Muscle of back (tissue), 11 donors: Measurements from ENCODE around the gene ACOT11. TPM values are rescaled to one million over a fixed set of nuclear protein-coding genes. Genes with fewer than 3 reads are reported as not detected.
"Not testable (repeated sequence)": the region's sequence is repeated elsewhere in the genome, so short reads cannot be mapped to it uniquely, and the experiment has no call there.

ENCODE experiments used
- DNase-seq, 3 donors: peaks; one replicate each; pipeline versions ENCODE4 v3.0.0 to v3.0.0-alpha.2; 2013
- polyA plus RNA-seq, 10 donors: library from polyadenylated mRNA; unstranded; fragments of 120-200 nt; gene quantifications; one replicate each; pipeline ENCODE4 v1.2.1, GENCODE V29; 2013; ENCODE audit not compliant: insufficient read length in 10 of 10

Gene ACOT11
- polyA plus RNA-seq, 10 donors, result 2.6 to 10.0 (median 5.3) TPM

DNA sequence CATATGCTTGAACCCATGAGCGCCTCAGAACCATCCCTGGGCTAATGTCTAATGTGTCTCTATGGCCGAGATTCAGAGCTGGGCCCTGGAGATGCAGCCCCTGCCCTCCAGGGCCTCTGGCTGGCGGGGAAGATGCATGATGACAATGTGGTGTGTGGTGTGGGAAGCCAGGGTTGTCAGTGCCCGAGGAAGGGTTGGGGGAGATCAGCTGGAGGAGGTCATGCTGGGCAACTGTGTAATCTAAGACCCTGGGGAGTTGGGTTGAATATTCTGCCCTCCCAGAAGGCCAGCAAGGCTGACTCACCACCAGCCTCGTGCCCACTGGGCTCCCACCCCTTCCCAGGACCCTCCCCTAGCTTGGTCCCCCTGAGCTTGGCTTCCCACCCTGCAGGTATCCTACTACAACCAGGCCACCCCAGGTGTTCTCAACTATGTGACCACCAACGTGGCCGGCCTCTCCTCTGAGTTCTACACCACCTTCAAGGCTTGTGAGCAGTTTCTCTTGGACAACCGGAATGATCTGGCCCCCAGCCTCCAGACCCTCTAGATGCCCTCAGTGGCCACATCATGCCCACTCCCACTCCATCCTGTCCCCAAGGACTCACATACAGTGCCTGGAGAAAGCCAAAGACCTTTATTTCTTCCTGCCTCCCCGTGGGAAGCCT is 60.7 kb downstream of the ACOT11 start:
- no peak for DNase-seq

DNA sequence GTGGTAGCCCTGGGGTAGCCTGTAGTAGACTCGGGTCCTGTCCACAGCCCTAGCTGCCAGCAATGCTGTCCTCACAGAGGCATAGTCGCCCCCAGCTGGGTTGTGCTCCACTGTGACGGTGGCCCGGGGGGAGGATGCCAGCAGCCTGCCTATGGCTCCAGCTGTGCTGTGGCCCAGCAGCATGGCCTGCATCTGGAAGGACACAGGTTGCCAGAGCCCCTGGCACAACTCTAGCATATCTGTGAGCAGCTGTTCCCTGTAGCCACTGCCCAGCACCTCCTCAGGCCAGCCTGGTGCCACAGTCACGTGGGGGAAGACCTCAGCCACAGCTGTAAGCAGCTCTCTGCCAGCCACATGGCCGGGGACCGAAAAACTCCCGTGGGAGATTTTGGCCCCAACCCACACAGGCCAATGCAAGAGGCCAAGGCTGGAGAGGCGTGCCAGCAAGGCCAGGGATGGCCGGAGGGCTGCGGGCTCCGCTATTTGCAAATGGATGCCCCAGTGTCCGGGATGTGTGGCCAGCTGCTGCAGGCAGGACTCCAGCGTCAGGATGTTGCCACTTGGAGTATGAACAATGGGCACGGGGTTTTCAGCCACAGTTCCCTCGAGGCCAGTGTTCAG is 61.4 kb downstream of the ACOT11 start:
- peak; percentile 39 to 68 (median 39) for DNase-seq

DNA sequence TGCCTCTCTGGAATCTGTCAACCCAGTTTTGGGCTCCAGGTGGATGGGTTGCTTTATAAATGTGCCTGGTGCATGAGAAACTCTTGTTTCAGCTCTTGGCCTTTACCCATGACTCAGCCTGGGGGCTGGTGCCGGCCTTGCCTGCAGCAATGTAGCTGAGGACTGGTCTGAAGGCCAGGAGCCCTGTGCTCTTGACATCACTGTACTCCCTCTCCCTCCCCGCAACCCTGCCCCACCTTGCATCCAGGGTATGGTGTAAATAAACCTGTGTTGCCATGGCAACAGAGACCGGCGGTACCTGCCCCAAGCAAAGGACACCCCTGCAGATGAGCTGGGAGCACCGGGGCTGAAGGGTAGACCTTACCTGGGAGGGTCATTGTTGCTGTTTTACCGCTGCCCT is 62.0 kb downstream of the ACOT11 start:
- DNase-seq, result no peak

DNA sequence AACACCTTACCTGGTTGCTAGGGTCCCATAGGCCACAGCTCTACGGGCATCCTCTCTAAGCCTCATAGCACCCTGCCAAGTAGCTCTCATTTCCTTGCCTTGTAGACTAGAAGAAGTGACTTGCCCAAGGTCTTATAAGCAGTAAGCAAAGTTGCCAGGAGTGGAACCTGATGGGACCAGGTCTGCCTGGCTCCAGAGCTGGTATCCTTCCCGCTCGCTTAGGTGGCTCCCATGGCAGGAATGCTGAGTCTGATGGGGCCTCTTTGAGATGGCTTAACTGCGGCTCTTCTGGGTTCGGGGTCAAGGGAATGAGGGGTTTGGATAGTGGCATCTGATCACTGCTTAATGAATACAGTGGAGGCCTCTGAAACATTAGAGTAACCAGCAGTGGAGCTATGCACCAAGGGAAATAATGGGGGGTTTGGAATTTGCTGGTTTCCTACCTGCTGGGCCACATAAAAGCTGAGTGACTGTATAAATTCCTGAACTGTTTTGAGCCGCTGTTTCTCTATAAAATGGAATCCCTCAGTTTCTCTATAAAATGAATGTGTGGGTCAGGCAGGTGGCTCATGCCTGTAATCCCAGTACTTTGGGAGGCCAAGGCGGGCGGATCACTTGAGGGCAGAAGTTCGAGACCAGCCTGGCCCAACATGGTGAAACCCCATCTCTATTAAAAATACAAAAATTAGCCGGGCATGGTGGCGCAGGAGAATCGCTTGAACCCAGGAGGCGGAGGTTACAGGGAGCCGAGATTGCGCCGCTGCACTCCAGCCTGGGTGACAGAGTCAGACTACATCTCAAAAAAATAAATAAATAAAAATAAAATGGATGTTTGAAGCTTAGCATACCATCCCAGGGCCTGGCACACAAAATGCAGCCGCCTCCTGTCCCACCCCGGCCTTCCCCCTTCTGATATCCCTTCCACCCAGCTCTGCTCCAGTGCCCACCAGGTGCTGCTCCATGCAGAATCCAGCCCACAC is 62.9 kb downstream of the ACOT11 start:
- DNase-seq, result no peak

DNA sequence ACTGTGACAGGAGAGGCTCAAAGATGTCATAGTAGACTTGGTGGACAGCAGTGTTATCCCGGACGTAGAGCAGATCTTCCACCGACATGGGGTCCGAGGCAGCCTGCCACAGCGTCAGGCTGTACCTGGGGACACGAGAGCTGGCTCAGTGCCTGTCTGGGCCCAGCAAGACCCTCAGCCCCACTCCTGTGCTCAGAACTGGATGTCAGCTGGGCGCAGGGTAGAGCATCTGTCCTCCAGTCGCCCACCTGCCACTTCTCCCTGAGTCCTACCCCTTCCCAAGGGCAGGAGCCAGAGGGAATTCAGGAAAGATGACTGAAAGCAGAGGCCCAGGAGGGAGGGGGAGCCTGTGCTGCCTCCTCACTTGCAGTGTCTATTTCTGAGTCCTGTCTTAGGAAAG is 63.6 kb downstream of the ACOT11 start:
- no peak for DNase-seq

DNA sequence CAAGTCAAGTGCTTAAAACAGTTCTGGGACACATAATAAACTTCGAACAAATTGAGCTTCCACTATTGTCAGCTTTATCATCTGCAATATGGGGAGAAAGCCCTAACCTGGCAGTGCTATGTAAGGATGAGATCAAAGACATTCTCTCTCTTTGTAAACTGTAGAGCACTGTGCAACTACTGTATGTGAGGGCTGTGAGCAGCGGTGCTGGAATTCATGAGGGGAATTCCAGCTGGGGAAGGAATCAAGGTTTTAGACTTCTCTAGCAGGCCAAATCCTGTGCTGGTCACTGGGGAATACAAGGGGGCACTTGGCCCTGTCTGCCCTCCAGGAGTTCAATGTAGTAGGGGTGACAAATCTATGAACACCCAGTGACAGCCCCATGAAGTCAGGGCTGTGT is 66.0 kb downstream of the ACOT11 start:
- no peak for DNase-seq

DNA sequence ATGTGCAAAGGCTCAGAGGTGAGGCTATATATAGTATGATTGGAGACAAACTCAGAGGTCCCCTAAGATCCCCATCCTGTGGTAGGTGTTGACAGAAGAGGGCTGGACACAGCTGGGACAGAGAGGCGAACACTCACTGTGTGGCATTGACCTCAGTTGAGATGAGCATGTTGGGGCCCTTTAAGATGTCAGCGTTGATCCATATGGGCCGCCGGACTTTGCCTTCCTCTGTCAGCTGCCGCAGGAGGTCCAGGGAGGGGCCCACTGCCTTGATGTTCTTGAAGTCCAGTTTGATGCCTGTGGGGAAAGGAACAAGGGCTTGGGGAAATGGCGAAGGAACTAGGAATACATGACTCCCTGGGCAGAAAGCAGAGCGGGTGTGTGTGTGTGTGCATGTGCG is 66.5 kb downstream of the ACOT11 start:
- DNase-seq, result no peak

DNA sequence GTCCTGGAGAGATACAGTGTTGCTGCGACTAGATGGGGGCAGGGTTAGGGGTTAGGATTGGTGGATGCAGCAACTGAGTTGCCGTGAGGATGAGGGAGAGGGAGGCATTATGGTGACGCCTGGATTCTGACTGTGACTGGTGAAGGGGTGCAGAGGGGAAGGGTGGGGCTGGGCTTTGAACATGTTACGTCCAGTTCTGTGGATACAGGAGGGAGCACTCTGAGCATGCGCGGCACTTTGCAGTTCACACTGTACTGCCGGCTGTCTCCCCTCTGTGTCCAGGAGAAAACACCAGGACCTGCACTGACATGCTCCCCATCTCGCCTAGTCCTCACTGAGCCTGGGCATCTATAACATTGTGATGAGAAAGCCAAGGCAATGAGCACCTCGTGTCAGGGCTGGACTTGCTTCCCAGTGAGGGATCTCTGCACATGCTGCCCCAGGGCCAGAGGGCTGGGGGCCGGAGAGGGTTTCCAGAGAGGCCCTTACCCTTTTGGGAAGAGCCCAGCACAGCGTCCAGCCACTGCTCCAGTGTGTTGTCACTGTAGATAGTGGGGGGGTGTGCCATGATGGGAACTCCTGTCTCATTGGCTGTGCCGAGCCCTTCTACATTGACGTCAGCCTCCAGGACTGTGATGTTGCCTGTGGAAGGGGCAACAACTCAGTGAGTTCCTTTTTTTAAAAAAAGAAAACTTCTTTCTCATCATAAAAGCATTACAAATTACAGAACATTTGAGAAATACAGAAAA is 67.7 kb downstream of the ACOT11 start:
- DNase-seq, result no peak

DNA sequence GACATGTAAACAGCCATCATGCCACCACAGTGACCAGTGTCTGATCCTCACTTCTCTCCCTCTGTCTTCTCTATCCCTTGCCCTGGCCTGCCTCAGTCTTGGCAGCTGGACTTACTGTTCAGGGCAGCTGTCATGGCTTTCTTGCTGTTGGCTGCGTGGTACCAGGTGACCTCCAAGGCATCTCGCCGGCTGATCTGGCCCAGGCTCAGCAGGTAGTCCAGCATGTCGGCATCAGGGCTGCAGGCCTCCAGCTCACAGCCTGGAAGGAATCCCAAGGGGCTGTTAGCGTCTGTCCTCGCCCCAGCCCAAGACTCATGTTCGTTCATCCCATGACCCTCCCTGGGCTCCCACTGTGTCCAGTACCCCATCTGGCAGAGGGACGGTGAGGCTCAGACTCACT is 71.7 kb downstream of the ACOT11 start:
- no peak for DNase-seq

DNA sequence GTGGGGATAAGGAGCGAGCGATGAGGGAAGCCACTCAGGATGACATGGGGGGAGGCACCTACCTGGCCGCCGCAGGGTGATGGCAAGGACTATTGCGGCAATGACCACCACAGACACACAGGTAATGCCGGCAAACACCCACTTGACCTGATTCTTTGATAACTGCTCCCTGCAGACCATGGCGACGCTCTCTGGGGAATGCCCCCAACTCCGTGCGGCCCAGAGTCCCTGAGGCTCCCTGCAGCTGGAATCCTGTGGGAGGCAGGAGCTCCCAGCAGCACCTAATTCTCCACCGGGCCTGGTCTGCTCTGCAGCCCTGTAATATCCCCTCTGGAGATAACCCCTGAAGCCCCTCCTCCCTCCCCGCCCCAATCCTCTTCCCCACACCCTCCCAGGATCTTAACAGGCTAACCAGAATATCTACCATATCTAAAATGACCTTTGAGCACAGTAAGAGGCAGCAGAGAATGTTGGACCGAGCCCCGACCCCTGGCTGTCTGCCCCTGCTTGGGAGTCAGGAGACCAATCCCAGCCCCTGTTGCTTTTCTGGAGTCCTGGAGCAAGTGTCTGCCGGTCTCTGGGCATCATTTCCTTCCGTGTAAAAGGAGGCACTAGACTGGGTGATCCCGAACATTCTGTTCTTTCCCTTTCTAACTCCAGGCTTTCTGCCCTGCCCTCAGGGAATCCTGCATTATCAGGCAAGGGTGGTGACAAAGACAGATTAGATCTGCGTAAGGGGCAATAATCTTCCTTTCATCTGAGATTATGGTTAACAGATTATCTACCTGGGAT is 75.4 kb downstream of the ACOT11 start, which contains the start of gene FAM151A:
Gene FAM151A (minus strand): TSS at position 310 of the 792 bp plus-strand sequence. CDS start 130 bp downstream, at position 180.
- no peak for DNase-seq

DNA sequence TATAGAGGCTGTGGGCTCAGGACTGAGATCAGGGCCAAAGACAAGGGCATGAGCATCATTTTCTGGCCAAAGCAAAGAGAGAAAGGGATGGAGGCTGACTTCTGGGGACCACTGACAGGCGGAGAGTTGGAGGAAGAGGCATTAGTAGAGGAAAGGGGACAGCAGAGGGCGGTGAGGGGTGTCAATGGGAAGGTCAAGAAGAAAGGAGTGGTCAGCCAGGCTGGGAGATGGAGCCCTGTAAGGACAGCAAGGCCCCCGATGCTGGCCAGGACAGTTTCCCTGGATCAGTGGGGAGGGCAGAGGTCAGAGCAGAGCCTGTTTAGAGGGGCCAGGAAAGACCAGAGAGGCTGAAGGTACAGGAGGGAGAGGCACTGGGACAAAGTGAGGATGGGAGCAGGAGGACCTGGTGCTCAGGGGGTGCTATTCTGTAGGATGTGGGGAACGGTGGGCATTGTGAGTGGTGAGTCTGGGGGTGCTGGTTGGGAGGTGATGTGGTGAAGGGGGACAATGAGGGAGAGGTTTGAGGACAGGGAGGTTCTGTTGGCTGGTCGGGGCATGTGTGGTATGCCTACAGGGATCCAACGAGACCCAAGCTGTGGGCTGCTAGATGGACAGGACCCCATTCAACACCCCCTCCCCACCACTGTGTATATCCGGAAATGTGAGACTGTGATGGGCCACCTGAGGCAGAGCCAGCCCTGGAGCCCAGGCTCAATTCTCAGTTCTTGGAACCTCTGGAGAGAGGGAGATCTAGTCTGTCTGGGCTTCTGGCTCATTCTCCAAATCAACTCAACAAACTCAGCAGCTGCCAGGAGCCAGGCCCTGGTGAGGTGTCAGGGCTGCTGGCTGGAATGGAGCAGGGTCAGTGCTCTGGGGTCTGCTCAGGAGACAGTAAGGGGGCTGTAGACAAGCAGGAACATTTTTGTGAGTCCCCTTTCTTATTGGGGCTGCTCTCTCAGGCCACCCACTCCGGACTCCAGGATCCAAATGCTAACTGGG is 76.7 kb downstream of the ACOT11 start:
- no peak for DNase-seq

DNA sequence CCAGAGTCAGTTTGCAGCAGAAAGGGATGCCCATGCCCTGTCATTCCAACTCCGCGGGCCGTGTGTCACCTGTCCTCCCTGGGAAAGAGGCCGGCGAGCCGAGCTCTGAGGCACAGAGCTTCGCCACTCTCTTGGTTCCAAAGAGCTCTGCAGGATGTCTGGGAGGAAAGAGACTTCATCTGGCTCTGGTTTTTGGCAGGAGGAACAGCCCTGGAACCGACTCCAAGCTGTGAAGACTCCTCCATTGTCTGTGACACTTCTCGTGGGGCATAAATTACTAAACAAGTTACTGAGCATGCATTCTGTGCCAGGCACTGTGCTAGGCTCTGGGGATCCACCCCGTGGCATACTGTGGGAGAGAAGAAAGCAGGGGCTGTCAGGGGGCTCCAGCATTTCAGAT is 79.2 kb downstream of the ACOT11 start:
- DNase-seq, result peak in 1 of 3 donors; percentile 34

DNA sequence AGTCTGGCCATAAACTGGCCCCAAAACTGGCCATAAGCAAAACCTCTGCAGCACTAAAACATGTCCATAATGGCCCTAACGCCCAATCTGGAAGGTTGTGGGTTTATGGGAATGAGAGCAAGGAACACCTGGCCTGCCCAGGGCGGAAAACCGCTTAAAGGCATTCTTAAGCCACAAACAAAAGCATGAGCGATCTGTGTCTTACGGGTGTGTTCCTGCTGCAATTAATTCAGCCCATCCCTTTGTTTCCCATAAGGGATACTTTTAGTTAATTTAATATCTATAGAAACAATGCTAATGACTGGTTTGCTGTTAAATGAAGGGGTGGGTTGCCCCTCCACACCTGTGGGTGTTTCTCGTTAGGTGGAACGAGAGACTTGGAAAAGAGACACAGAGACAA is 87.8 kb downstream of the ACOT11 start:
- not testable (repeated sequence) for DNase-seq

DNA sequence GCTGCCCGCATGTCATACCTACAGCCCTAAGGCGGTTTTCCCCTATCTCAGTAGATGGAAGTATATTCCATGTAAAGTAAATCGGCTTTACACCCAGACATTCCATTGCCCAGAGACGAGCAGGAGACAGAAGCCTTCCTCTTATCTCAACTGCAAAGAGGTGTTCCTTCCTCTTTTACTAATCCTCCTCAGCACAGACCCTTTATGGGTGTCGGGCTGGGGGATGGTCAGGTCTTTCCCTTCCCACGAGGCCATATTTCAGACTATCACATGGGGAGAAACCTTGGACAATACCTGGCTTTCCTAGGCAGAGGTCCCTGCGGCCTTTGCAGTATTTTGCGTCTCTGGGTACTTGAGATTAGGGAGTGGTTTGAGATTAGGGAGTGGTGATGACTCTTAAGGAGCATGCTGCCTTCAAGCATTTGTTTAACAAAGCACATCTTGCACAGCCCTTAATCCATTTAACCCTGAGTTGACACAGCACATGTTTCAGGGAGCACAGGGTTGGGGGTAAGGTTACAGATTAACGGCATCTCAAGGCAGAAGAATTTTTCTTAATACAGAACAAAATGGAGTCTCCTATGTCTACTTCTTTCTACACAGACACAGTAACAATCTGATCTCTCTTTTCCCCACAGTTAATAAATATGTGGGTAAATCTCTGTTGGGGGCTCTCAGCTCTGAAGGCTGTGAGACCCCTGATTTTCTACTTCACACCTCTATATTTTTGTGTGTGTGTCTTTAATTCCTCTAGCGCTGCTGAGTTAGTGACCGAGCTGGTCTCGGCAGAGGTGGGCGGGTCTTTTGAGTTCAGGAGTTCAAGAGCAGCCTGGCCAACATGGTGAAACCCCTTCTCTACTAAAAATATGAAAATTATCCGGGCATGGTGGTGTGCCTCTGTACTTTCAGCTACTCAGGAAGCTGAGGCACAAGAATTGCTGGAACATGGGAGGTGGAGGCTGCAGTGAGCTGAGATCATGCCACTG is 88.7 kb downstream of the ACOT11 start:
- DNase-seq, result not testable (repeated sequence)

DNA sequence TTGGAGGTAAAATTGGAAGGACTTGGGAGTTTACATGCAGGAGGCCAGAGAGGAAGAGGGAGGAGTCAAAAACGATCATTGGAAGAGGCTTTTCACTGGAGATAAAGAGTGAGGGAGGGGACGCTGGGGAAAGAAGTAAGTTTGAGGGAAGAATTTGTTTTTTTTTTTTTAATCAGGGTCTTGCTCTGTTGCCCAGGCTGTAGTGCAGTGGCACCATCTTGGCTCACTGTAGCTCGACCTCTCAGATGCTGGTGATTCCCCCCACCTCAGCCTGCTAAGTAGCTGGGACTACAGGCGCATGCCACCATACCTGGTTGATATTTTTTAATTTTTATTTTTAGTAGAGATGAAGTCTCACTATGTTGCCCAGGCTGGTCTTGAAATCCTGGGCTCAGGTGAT is 92.3 kb downstream of the ACOT11 start:
- DNase-seq, result no peak

DNA sequence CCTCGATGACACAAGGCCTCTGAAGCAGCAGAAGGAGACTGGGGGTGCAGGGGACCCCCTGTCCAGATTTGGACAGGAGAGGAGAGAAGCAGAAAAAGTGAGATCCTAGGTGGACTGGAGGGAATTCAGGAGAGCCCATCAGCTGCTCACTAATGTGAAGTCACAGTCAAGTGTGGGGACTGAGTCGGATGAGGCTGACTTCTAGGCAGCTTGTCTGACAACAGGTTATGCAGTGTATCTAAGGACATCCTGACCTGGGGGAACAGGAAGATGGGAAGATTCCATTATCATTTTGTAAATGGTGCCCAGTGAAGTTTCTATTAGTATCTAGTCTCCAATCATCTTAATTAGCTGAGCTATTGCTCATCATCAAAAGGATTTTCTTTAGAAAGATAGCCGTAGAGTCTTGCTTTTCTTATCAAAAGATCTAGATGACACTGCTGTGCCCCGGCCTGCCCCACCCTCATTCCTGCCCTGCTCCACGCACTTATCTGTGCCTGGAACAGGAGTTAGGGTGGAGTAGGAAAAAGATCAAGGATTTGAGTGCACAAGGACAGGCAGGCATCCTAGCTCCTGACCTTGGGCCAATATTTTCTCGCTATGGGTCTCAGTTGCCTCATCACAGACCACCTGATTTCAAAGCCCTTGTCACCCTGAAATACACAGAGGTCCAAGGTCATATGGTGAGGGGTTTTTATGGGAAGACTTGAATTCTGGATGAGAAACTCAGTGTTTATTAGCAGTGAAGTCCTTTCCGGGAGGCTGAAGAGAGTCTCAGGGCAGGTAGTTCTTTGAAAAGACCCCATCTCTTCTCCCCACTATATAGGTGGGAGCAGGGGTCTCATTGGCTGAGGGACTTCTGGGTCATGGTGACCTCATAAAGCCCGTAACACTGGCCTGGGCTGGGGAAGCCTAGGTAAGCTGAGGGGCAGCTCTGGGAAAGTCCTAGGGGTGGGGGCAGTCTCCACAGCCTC is 93.1 kb downstream of the ACOT11 start, which contains the start of gene MROH7:
Gene MROH7 (plus strand): TSS at position 924 of the 974 bp plus-strand sequence. CDS start 11,141 bp downstream, outside the sequence.
- no peak for DNase-seq

DNA sequence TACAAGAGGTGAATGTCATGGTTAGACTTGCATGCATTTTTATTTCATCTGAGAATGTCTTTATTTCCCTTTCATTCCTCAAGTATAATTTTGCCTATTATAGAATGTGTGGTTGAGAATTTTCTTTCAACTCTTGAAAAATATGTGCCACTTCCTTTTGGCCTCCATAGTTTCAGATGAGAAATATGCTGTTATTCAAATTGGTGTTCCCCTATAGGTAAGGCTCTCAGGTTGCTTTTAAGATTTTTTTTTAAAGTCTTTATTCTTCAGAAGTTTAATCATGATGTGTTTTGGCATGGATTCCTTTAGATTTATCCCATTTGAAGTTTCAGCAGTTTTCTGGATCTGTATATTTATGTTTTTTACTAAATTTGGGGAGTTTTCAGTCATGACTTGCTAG is 95.7 kb downstream of the ACOT11 start:
- no peak for DNase-seq
